Loucy (cell line): ENCODE data around the gene KREMEN1.

ENCODE experiments used
- EZH2phosphoT487 ChIP-seq: fragments of 200-600 bp; IDR thresholded peaks from 2 replicates; pipeline ENCODE4 v1.6.1; 2018; ENCODE audit warnings: antibody characterized with exemption, mild to moderate bottlenecking, moderate library complexity, borderline replicate concordance
- TF ChIP-seq, protein P1 (sequence below): fragments of 200-600 bp; sonication (generic); conservative IDR thresholded peaks from 2 replicates; pipeline ENCODE4 v1.5.1; 2014; ENCODE audit warnings: mild to moderate bottlenecking, antibody characterized with exemption, low read length

DNA sequence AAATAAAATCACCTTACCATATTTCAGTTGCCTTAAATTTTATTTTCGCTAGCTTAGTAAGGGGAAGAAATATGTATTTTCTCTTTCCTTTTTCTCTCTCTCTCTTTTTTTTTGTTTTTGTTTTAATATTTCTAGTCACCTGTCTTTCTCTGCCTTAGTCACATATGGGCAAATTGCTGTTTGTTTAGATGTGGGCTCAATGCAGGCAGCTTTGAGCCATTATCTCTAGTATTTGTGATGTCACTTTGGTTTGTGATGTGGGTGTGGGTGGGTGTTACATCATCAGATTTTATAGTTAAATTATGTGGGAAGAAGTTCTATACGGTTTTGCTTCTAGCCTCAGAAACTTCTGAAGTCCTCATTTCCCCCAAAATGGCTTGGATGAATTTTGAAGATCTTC is 11.1 kb upstream of the KREMEN1 start, which contains the start of gene C22orf31:
- TF ChIP-seq, protein P1, sequence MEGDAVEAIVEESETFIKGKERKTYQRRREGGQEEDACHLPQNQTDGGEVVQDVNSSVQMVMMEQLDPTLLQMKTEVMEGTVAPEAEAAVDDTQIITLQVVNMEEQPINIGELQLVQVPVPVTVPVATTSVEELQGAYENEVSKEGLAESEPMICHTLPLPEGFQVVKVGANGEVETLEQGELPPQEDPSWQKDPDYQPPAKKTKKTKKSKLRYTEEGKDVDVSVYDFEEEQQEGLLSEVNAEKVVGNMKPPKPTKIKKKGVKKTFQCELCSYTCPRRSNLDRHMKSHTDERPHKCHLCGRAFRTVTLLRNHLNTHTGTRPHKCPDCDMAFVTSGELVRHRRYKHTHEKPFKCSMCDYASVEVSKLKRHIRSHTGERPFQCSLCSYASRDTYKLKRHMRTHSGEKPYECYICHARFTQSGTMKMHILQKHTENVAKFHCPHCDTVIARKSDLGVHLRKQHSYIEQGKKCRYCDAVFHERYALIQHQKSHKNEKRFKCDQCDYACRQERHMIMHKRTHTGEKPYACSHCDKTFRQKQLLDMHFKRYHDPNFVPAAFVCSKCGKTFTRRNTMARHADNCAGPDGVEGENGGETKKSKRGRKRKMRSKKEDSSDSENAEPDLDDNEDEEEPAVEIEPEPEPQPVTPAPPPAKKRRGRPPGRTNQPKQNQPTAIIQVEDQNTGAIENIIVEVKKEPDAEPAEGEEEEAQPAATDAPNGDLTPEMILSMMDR = no peak
- TF ChIP-seq EZH2phosphoT487 = no peak
